ENCODE data around the gene ARSJ. TPM values are rescaled to one million over a fixed set of nuclear protein-coding genes. Genes with fewer than 3 reads are reported as not detected.

The ARSJ gene
- total RNA-seq = 3.1 TPM
- 1.1 TPM for polyA plus RNA-seq
- long read RNA-seq, donor 1 = 0 reads
- long read RNA-seq, donor 2 = 0 reads
- long read RNA-seq, donor 3 = 0 reads
- long read RNA-seq, donor 4 = 0 reads
- long read RNA-seq, donor 5 = 0 reads
- long read RNA-seq, donor 6 = 0 reads
- long read RNA-seq, donor 7 = 0 reads
- long read RNA-seq, donor 8 = 0 reads
- long read RNA-seq, donor 9 = 0 reads
- long read RNA-seq, donor 10 = 0 reads

DNA sequence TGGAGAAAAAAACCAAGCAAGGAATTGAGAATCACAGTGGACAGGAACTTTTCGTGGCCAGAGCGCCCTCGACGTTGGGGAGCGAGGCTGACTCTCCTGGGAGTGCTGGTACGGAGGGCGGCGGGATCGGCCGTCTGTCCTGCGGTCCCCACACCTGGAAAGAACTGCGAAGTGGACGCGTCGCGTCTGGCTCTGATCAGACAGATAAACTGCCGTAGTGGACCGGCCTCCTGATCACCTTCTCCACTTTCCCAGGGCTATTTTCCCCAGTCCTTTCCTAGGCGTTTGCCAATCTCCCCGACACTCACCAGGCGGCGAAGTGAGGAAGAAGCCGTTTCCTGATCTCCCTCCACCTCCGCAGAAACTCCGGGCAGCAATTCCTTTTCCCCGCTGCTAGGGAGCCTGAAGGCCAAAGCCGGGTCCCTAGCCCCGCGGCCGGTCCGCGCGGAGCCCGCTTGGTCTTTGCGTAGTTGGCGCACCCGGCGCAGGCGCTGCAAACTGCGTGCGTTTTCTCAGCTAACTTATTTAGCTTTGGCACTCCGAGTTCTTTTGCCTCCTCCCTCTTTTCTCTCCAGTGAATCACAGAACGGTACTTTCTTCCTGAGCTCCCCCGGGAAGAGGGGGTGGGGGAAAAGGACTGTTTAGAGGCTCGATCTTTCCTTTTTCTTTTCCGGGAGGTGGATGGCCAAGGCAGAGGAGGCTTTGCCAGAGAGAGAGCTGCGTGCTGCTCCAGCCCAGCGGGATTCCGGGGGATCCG, at the start of gene ARSJ:
TSS of gene ARSJ (minus strand) at position 500 of the 757 bp plus-strand sequence. CDS start 813 bp downstream, outside the sequence.
- Histone ChIP-seq H3K4me3 (ENCODE audit: low read length in 2 of 2) (peak within 1 kb of the TSS; percentile 39 to 40), H3K27me3 (ENCODE audit: control insufficient read depth in 2 of 2, insufficient read depth in 1 of 2, low read length in 1 of 2) (peaks cover 25 to 40% of the 10 kb centered on the region in 2 donors), H3K4me1 (ENCODE audit: control insufficient read depth in 2 of 2, insufficient read depth in 2 of 2, low read length in 2 of 2) (peaks cover 2 to 9% of the 10 kb centered on the region in 2 donors), H3K36me3 (ENCODE audit: control insufficient read depth in 2 of 2, insufficient read depth in 2 of 2, low read length in 1 of 2) (no peaks in the 10 kb centered on the region), H3K9me3 (ENCODE audit: control insufficient read depth in 2 of 2, insufficient read depth in 1 of 2, low read length in 1 of 2) (no peaks in the 10 kb centered on the region), H3K27ac (ENCODE audit: low read depth in 1 of 2, low read length in 1 of 2) (peak within 1 kb of the TSS; percentile 65 to 80)
- DNase-seq (ENCODE audit: low read depth in 6 of 9, low spot score in 9 of 9) = peak in 1 of 9 donors; percentile 30
- 6% methylated on average over 50 of the region's 50 CpGs for WGBS

DNA sequence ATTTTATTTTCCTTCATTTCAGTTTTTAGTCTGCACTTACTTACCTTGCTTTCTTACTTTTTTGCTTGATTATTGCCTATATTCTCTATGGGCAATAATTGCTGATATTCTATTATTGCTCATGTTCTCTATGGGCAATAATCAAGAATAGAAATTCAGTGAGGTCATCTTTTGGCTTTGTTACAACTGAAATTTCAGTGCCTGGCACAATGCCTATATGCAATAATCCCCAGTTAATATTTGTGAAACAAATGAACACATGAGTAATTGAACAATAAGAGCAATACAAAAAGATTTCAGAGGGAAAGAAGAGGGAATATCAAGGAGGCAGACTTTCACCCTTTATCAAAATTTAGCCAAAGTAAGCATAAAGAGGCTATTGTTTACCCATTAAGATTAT, 48.6 kb upstream of the ARSJ start:
- Histone ChIP-seq H3K27me3 (ENCODE audit: control insufficient read depth in 2 of 2, insufficient read depth in 1 of 2, low read length in 1 of 2) (no peaks in the 10 kb centered on the region), H3K9me3 (ENCODE audit: control insufficient read depth in 2 of 2, insufficient read depth in 1 of 2, low read length in 1 of 2) (no peaks in the 10 kb centered on the region), H3K4me1 (ENCODE audit: control insufficient read depth in 2 of 2, insufficient read depth in 2 of 2, low read length in 2 of 2) (no peaks in the 10 kb centered on the region), H3K27ac (ENCODE audit: low read depth in 1 of 2, low read length in 1 of 2) (no peak overlapping the region), H3K4me3 (ENCODE audit: low read length in 2 of 2) (no peak overlapping the region), H3K36me3 (ENCODE audit: control insufficient read depth in 2 of 2, insufficient read depth in 2 of 2, low read length in 1 of 2) (no peaks in the 10 kb centered on the region)
- DNase-seq (ENCODE audit: low read depth in 6 of 9, low spot score in 9 of 9) = no peak

DNA sequence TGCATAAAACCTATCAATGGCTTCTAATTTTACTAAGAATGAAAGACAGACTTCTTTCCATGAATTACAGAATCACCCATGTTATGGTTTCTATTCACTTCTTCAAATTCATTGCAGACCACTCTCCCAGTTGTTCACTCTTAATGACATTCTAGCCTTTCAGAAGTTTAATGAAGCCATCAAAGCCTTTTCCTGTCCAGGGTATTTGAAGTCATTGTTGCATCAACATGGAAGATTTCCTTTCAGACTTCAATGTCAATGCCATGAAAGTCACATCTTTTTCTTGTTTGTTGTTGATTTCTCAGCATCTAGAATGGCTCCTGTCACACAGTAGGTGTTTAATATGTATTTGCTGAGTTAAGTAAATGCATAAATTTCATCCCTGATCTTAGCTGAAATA, 48.1 kb upstream of the ARSJ start:
- Histone ChIP-seq H3K27ac (ENCODE audit: low read depth in 1 of 2, low read length in 1 of 2) (no peak overlapping the region), H3K4me3 (ENCODE audit: low read length in 2 of 2) (no peak overlapping the region), H3K36me3 (ENCODE audit: control insufficient read depth in 2 of 2, insufficient read depth in 2 of 2, low read length in 1 of 2) (no peaks in the 10 kb centered on the region), H3K27me3 (ENCODE audit: control insufficient read depth in 2 of 2, insufficient read depth in 1 of 2, low read length in 1 of 2) (no peaks in the 10 kb centered on the region), H3K4me1 (ENCODE audit: control insufficient read depth in 2 of 2, insufficient read depth in 2 of 2, low read length in 2 of 2) (no peaks in the 10 kb centered on the region), H3K9me3 (ENCODE audit: control insufficient read depth in 2 of 2, insufficient read depth in 1 of 2, low read length in 1 of 2) (no peaks in the 10 kb centered on the region)
- no peak for DNase-seq (ENCODE audit: low read depth in 6 of 9, low spot score in 9 of 9)

DNA sequence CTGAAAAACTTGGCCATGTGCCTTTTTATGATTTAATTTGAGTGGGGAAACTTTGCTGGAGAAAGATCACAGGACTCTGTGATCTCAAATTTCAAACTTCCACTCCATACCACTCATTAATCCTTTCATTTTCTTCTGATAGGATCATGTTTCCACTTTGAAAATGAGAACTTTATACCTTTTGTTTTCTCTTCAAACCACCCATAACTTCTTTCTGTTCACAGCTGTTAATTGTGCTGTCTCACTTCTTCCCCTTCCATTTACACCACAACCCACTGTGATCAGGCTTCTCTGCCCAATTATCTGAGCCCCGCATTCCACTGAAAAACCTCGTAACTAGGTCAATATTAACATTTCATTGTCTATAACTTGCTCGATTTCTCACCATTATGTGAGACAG, 47.0 kb upstream of the ARSJ start:
- peak in 1 of 9 donors; percentile 22 for DNase-seq (ENCODE audit: low read depth in 6 of 9, low spot score in 9 of 9)

DNA sequence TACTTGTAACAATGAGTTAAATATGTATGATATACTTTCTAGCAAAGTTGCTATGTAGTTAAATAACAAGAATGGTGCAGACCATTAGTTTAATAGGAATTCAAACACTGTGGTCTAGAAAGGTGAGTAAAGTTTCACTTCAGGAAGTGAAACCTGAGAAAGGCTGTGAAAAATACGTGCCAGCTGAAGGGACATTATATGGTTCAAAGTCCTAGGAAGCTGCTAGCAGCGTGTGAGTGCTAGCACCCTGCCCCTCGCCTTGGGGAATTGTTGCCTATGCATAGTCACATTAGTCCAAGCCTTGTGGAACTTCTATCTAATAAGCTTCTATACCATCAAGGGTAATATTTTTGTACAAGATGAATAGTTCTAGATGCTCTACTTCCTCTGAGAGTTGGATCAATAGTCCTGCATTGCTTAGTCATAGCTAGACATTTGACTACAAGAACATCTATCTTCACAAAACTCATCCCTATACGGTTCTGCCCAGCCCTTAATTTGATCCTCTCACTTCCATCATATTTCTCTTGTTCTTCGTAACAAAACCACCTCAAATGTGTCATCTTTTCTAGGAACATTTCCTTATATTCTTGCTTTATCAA, 45.8 kb upstream of the ARSJ start:
- Histone ChIP-seq H3K4me3 (ENCODE audit: low read length in 2 of 2) (no peak overlapping the region), H3K27ac (ENCODE audit: low read depth in 1 of 2, low read length in 1 of 2) (no peak overlapping the region), H3K27me3 (ENCODE audit: control insufficient read depth in 2 of 2, insufficient read depth in 1 of 2, low read length in 1 of 2) (no peaks in the 10 kb centered on the region), H3K4me1 (ENCODE audit: control insufficient read depth in 2 of 2, insufficient read depth in 2 of 2, low read length in 2 of 2) (no peaks in the 10 kb centered on the region), H3K36me3 (ENCODE audit: control insufficient read depth in 2 of 2, insufficient read depth in 2 of 2, low read length in 1 of 2) (no peaks in the 10 kb centered on the region), H3K9me3 (ENCODE audit: control insufficient read depth in 2 of 2, insufficient read depth in 1 of 2, low read length in 1 of 2) (no peaks in the 10 kb centered on the region)
- no peak for DNase-seq (ENCODE audit: low read depth in 6 of 9, low spot score in 9 of 9)
- 92% methylated on average over 5 of the region's 5 CpGs for WGBS

More for the DNA sequence above, 47.0 kb upstream of the ARSJ start:
- Histone ChIP-seq H3K9me3 (ENCODE audit: control insufficient read depth in 2 of 2, insufficient read depth in 1 of 2, low read length in 1 of 2) (no peaks in the 10 kb centered on the region), H3K36me3 (ENCODE audit: control insufficient read depth in 2 of 2, insufficient read depth in 2 of 2, low read length in 1 of 2) (no peaks in the 10 kb centered on the region), H3K4me1 (ENCODE audit: control insufficient read depth in 2 of 2, insufficient read depth in 2 of 2, low read length in 2 of 2) (no peaks in the 10 kb centered on the region), H3K27me3 (ENCODE audit: control insufficient read depth in 2 of 2, insufficient read depth in 1 of 2, low read length in 1 of 2) (no peaks in the 10 kb centered on the region), H3K4me3 (ENCODE audit: low read length in 2 of 2) (no peak overlapping the region), H3K27ac (ENCODE audit: low read depth in 1 of 2, low read length in 1 of 2) (no peak overlapping the region)
- WGBS = 81% methylated on average over 3 of the region's 3 CpGs

DNA sequence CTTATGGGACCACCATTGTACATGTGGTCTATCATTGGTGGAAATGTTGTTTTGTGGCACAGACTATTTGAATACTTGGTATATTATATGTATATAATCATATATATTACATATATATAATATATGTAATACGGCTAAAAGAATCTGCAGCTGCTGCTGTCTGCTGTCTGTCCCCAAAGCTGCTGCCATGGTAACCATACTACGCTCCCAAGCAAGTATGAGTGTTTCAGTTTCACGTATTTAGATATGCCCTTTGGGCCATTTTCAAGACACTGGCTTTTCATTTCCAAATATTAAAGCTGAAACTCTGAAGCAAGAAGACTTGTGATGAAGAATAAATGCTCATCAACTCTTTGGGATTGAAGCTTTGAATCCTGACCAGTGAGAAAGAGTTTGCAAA, 42.0 kb upstream of the ARSJ start:
- no peak for DNase-seq (ENCODE audit: low read depth in 6 of 9, low spot score in 9 of 9)
- Histone ChIP-seq H3K4me3 (ENCODE audit: low read length in 2 of 2) (no peak overlapping the region), H3K4me1 (ENCODE audit: control insufficient read depth in 2 of 2, insufficient read depth in 2 of 2, low read length in 2 of 2) (no peaks in the 10 kb centered on the region), H3K27ac (ENCODE audit: low read depth in 1 of 2, low read length in 1 of 2) (no peak overlapping the region), H3K27me3 (ENCODE audit: control insufficient read depth in 2 of 2, insufficient read depth in 1 of 2, low read length in 1 of 2) (no peaks in the 10 kb centered on the region), H3K9me3 (ENCODE audit: control insufficient read depth in 2 of 2, insufficient read depth in 1 of 2, low read length in 1 of 2) (no peaks in the 10 kb centered on the region), H3K36me3 (ENCODE audit: control insufficient read depth in 2 of 2, insufficient read depth in 2 of 2, low read length in 1 of 2) (no peaks in the 10 kb centered on the region)
- 95% methylated on average over 3 of the region's 3 CpGs for WGBS

DNA sequence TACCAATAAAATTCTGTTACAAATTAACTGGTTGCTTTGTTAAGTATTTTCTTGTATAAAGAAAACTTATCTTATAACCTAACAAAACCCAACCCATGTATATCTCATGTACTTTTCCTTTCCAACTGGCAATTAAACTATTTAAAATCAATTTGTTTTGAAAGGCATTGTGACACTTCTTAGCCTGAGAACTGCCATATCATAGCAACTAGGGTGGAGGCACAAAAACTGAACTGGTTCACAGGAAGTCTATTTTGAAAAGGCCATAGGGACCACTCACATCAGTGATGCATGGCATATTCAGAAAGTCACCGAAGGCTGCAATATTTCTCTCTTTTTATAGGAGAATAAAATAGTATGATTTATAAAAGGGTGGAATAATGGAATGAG, 40.5 kb upstream of the ARSJ start:
- no peak overlapping the region for H3K27ac ChIP-seq (ENCODE audit: low read depth in 1 of 2, low read length in 1 of 2)
- no peak for DNase-seq (ENCODE audit: low read depth in 6 of 9, low spot score in 9 of 9)
- no peaks in the 10 kb centered on the region for H3K36me3 ChIP-seq (ENCODE audit: control insufficient read depth in 2 of 2, insufficient read depth in 2 of 2, low read length in 1 of 2)
- no peak overlapping the region for H3K4me3 ChIP-seq (ENCODE audit: low read length in 2 of 2)
- H3K4me1 ChIP-seq (ENCODE audit: control insufficient read depth in 2 of 2, insufficient read depth in 2 of 2, low read length in 2 of 2) = no peaks in the 10 kb centered on the region
- H3K9me3 ChIP-seq (ENCODE audit: control insufficient read depth in 2 of 2, insufficient read depth in 1 of 2, low read length in 1 of 2) = no peaks in the 10 kb centered on the region
- WGBS = 95% methylated on average over 1 of the region's 1 CpG
- H3K27me3 ChIP-seq (ENCODE audit: control insufficient read depth in 2 of 2, insufficient read depth in 1 of 2, low read length in 1 of 2) = no peaks in the 10 kb centered on the region

DNA sequence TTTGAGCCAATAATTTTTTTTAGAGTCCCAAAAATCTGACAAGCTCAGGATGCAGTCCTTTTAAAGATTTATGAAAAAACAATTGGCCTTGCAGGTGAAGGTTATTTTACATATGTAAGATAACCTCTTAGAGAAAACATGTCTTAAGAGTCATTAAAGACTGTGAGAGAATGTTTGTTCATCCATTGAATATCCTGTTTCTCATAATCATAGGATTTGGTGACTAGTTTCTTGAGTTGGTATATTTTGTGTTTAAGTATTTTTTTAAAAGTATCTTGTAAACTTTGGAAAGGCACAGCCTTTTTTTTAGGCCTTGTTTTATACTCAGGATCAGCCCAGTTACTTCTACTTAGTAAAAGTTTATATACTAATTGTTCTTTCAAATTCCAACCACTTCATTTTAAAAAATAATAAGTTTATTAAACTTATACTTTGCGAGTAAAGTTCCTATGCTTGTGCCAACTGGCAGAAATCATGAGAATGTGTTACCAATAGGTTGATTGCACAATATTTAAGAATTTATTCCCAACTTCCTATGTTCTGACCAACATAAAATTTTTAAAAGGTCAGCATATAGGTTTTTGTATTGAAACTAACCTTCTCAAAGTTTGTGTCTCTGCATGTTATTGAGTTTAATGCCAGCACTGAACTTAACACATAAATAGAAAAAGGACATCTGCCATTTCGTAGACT, 40.0 kb upstream of the ARSJ start:
- H3K27ac ChIP-seq (ENCODE audit: low read depth in 1 of 2, low read length in 1 of 2) = no peak overlapping the region
- WGBS = 47% methylated on average over 2 of the region's 2 CpGs
- no peaks in the 10 kb centered on the region for H3K4me1 ChIP-seq (ENCODE audit: control insufficient read depth in 2 of 2, insufficient read depth in 2 of 2, low read length in 2 of 2)
- H3K27me3 ChIP-seq (ENCODE audit: control insufficient read depth in 2 of 2, insufficient read depth in 1 of 2, low read length in 1 of 2) = no peaks in the 10 kb centered on the region
- no peaks in the 10 kb centered on the region for H3K36me3 ChIP-seq (ENCODE audit: control insufficient read depth in 2 of 2, insufficient read depth in 2 of 2, low read length in 1 of 2)
- H3K9me3 ChIP-seq (ENCODE audit: control insufficient read depth in 2 of 2, insufficient read depth in 1 of 2, low read length in 1 of 2) = no peaks in the 10 kb centered on the region
- DNase-seq (ENCODE audit: low read depth in 6 of 9, low spot score in 9 of 9) = no peak
- no peak overlapping the region for H3K4me3 ChIP-seq (ENCODE audit: low read length in 2 of 2)
